Measurements from ENCODE around the gene STEAP1.

GRCh38 chr7:90212149-90212495 is 57.9 kb downstream of the STEAP1 start:
- no peak for TF ChIP-seq CTCF (IDR thresholded peaks at IDR 0.05; ENCODE audit: low read depth, low read length, poor library complexity, severe bottlenecking)
- TF ChIP-seq EZH2phosphoT487 (IDR thresholded peaks at IDR 0.05; ENCODE audit: borderline replicate concordance, low read length): no peak
